Neural cell (in vitro differentiated cells): ENCODE measurements around the gene GNG12. TPM values are rescaled to one million over a fixed set of nuclear protein-coding genes. Genes with fewer than 3 reads are reported as not detected.

Experiments
- H2AFZ ChIP-seq: fragments of 200-600, 300-800 bp; sonication (generic), shearing (Covaris generic); 2 replicates; pipeline ENCODE4 v1.6.0; 2014; ENCODE audit warnings: low read depth, mild to moderate bottlenecking, antibody characterized with exemption, low read length, moderate library complexity
- H3F3A ChIP-seq: fragments of 200-600 bp; shearing (Covaris generic); 2 replicates; pipeline ENCODE4 v1.6.1; 2016; ENCODE audit warnings: mild to moderate bottlenecking, moderate library complexity, mixed read lengths, antibody characterized with exemption, low read length; ENCODE audit not compliant: insufficient read depth, poor library complexity, severe bottlenecking
- H3K27ac ChIP-seq: fragments of 200-600, 300-800 bp; sonication (generic), shearing (Covaris generic); 2 replicates; pipeline ENCODE4 v1.5.1; 2014; ENCODE audit warnings: mild to moderate bottlenecking, low read length, moderate library complexity
- H3K27me3 ChIP-seq: fragments of 300-800, 200-600 bp; sonication (generic), shearing (Covaris generic); 2 replicates; pipeline ENCODE4 v1.6.0; 2014; ENCODE audit warnings: mild to moderate bottlenecking, low read depth, low read length, moderate library complexity; ENCODE audit not compliant: insufficient read depth
- H3K36me3 ChIP-seq: fragments of 300-800, 200-600 bp; sonication (generic), shearing (Covaris generic); 2 replicates; pipeline ENCODE4 v1.5.1; 2014; ENCODE audit warnings: mild to moderate bottlenecking, antibody characterized with exemption, low read length, moderate library complexity; ENCODE audit not compliant: insufficient read depth
- H3K4me2 ChIP-seq: fragments of 300-800, 200-600 bp; sonication (generic), shearing (Covaris generic); 2 replicates; pipeline ENCODE4 v1.6.0; 2014; ENCODE audit warnings: mild to moderate bottlenecking, low read length
- H3K4me3 ChIP-seq: fragments of 300-800, 200-600 bp; sonication (generic), shearing (Covaris generic); 2 replicates; pipeline ENCODE4 v1.5.1; 2014; ENCODE audit warnings: mild to moderate bottlenecking, low read length, moderate library complexity
- H3K79me2 ChIP-seq: fragments of 200-600 bp; shearing (Covaris generic); replicated peaks from 2 replicates; pipeline ENCODE4 v1.6.0; 2014; ENCODE audit warnings: mild to moderate bottlenecking, low read length, moderate library complexity; ENCODE audit not compliant: insufficient read depth
- H3K9ac ChIP-seq: fragments of 300-800, 200-600 bp; sonication (generic), shearing (Covaris generic); 2 replicates; pipeline ENCODE4 v1.6.1; 2016; ENCODE audit warnings: mild to moderate bottlenecking, low read length, mixed read lengths
- H3K9me2 ChIP-seq: fragments of 200-600 bp; shearing (Covaris generic); 2 replicates; pipeline ENCODE4 v1.6.1; 2016; ENCODE audit warnings: mild to moderate bottlenecking, low read length, mixed read lengths; ENCODE audit not compliant: insufficient read depth
- H3K9me3 ChIP-seq: fragments of 200-600, 300-800 bp; sonication (generic), shearing (Covaris generic); 2 replicates; pipeline ENCODE4 v1.6.1; 2016; ENCODE audit warnings: mild to moderate bottlenecking, mixed run types, low read length, moderate library complexity, mixed read lengths
- H4K20me1 ChIP-seq: fragments of 200-600 bp; shearing (Covaris generic); 2 replicates; pipeline ENCODE4 v1.6.1; 2016; ENCODE audit warnings: mild to moderate bottlenecking, mixed run types; ENCODE audit not compliant: insufficient read depth
- EP300 ChIP-seq: fragments of 450-650 bp; conservative IDR thresholded peaks from 2 replicates; pipeline ENCODE4 v1.6.1; 2014; ENCODE audit warnings: antibody characterized with exemption, mild to moderate bottlenecking, moderate library complexity; ENCODE audit not compliant: poor library complexity, severe bottlenecking
- EZH2 ChIP-seq: fragments of 200-600, 300-800 bp; shearing (Covaris generic), sonication (generic); IDR thresholded peaks from 2 replicates; pipeline ENCODE4 v1.6.1; 2014; ENCODE audit warnings: antibody characterized with exemption, low read length, borderline replicate concordance, mild to moderate bottlenecking; ENCODE audit not compliant: insufficient read depth, poor library complexity, severe bottlenecking
- MXI1 ChIP-seq: fragments of 450-650 bp; conservative IDR thresholded peaks from 2 replicates; pipeline ENCODE4 v1.6.1; 2014; ENCODE audit warnings: antibody characterized with exemption, mild to moderate bottlenecking; ENCODE audit not compliant: poor library complexity, severe bottlenecking
- POLR2AphosphoS5 ChIP-seq: IDR thresholded peaks from 2 replicates; pipeline ENCODE4 v1.6.1; 2012
- RAD21 ChIP-seq: fragments of 450-650 bp; conservative IDR thresholded peaks from 2 replicates; pipeline ENCODE4 v1.6.1; 2014; ENCODE audit warnings: antibody characterized with exemption, mild to moderate bottlenecking, moderate library complexity
- SMC3 ChIP-seq: fragments of 450-650 bp; conservative IDR thresholded peaks from 2 replicates; pipeline ENCODE4 v1.6.1; 2014; ENCODE audit warnings: antibody characterized with exemption, mild to moderate bottlenecking, moderate library complexity; ENCODE audit not compliant: poor library complexity
- TAF1 ChIP-seq: IDR thresholded peaks from 2 replicates; pipeline ENCODE4 v1.6.1; 2012; ENCODE audit warnings: low read depth
- polyA plus RNA-seq: library from polyadenylated mRNA; depleted of rRNA; stranded (reverse); fragments of >200 nt; gene quantifications from 2 replicates; pipeline ENCODE4 v1.2.3, GENCODE V29; 2014
- TF ChIP-seq, protein P1 (sequence below): IDR thresholded peaks from 2 replicates; pipeline ENCODE4 v1.6.1; 2012; ENCODE audit warnings: borderline replicate concordance
- TF ChIP-seq, protein P2 (sequence below): fragments of 450-650 bp; IDR thresholded peaks from 2 replicates; pipeline ENCODE4 v1.5.1; 2014; ENCODE audit warnings: antibody characterized with exemption, mild to moderate bottlenecking, moderate library complexity; ENCODE audit not compliant: poor library complexity, severe bottlenecking

GNG12 gene
- polyA plus RNA-seq, 1 donor from 2014 or later = 0.35 TPM

DNA sequence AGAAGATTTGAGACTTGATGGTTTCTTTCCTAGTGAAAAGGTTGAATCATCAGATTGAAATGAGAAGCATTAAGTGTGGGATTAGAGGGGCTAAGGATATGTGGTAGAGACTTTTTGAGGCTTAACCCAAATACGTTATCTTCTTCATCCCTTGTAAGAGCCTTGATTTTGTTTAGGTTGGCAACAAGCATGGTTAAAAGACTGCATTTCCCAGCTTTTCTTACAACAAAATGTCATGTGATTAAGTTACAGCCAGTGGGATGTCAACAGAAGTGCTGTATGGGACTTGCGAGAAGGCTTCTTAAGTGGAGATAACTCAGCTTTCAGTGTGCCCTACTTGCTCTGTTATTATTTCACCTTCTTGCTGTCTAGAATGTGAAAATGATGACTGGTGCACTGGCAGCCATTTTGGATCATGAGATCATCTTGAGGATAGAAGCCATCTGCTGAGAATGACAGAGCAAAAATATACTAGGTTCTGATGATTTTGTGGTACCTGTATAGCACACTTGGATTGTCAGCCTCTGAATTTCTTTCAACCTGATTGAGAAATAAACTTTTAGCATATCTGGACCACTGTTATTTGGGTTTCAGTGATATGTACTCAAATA is 41.3 kb upstream of the GNG12 start:
- Histone ChIP-seq H4K20me1 (no peaks in the 10 kb centered on the region), H3K27ac (no peak overlapping the region), H3K9me2 (no peaks in the 10 kb centered on the region), H3K36me3 (no peaks in the 10 kb centered on the region), H3K27me3 (no peaks in the 10 kb centered on the region), H3K9ac (no peak overlapping the region), H3F3A (no peaks in the 10 kb centered on the region), H3K4me2 (no peak overlapping the region), H3K9me3 (no peaks in the 10 kb centered on the region), H3K4me3 (no peak overlapping the region), H2AFZ (no peak overlapping the region), H3K79me2 (no peaks in the 10 kb centered on the region)
- no peak for TF ChIP-seq RAD21
- no peak for TF ChIP-seq EZH2
- TF ChIP-seq EP300 = no peak
- TF ChIP-seq, protein P1, sequence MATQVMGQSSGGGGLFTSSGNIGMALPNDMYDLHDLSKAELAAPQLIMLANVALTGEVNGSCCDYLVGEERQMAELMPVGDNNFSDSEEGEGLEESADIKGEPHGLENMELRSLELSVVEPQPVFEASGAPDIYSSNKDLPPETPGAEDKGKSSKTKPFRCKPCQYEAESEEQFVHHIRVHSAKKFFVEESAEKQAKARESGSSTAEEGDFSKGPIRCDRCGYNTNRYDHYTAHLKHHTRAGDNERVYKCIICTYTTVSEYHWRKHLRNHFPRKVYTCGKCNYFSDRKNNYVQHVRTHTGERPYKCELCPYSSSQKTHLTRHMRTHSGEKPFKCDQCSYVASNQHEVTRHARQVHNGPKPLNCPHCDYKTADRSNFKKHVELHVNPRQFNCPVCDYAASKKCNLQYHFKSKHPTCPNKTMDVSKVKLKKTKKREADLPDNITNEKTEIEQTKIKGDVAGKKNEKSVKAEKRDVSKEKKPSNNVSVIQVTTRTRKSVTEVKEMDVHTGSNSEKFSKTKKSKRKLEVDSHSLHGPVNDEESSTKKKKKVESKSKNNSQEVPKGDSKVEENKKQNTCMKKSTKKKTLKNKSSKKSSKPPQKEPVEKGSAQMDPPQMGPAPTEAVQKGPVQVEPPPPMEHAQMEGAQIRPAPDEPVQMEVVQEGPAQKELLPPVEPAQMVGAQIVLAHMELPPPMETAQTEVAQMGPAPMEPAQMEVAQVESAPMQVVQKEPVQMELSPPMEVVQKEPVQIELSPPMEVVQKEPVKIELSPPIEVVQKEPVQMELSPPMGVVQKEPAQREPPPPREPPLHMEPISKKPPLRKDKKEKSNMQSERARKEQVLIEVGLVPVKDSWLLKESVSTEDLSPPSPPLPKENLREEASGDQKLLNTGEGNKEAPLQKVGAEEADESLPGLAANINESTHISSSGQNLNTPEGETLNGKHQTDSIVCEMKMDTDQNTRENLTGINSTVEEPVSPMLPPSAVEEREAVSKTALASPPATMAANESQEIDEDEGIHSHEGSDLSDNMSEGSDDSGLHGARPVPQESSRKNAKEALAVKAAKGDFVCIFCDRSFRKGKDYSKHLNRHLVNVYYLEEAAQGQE = no peak
- TF ChIP-seq MXI1 = no peak

DNA sequence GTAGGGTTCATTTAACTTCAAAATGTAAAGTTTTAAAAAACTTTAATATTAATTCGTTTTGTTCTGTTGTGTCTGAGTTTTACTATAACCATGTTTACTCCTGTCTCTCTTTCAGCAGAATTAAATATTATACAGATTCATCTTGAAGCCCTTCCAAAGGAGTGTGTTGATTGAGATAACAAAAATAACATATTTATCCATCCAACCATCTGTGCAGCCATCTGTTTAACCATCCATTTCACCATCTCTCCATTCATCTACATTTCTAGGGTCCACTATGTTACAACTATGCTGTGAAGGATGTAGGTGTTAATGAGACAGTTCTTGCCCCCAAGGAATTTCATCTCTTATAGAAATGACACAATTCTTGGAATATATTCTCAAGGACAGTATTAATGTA is 36.0 kb upstream of the GNG12 start:
- no peak overlapping the region for H3K4me2 ChIP-seq
- no peaks in the 10 kb centered on the region for H3K36me3 ChIP-seq
- TF ChIP-seq RAD21 = no peak
- TF ChIP-seq POLR2AphosphoS5 = no peak
- no peak for TF ChIP-seq TAF1
- no peak for TF ChIP-seq EZH2
- H3K79me2 ChIP-seq = no peaks in the 10 kb centered on the region
- H3F3A ChIP-seq = no peaks in the 10 kb centered on the region
- H3K9me2 ChIP-seq = no peaks in the 10 kb centered on the region
- H4K20me1 ChIP-seq = no peaks in the 10 kb centered on the region
- no peak overlapping the region for H3K27ac ChIP-seq
- H3K9me3 ChIP-seq = no peaks in the 10 kb centered on the region
- H3K27me3 ChIP-seq = no peaks in the 10 kb centered on the region
- H3K9ac ChIP-seq = no peak overlapping the region
- H2AFZ ChIP-seq = no peak overlapping the region
- no peak overlapping the region for H3K4me3 ChIP-seq

DNA sequence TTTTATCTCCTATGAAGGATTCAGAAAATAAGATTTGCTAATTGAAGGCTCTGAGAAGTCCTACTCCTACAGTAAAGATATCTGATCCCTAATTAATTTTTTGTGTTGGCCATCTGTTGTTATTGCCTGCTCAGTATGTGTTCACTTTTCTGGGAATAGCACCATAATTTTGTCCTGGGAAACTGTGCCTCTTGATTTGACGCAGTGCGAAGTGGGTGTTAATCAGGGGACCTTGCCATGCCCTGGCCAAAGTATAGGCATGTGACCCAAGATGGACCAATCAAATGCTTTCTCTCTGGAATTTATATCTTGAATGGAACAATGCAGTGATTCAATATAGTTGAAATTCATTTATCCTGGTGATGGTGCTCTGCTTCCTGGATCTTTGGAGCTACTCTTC is 30.4 kb upstream of the GNG12 start:
- H4K20me1 ChIP-seq = no peaks in the 10 kb centered on the region
- no peak overlapping the region for H3K4me2 ChIP-seq
- H3K79me2 ChIP-seq = no peaks in the 10 kb centered on the region
- H3K9ac ChIP-seq = no peak overlapping the region
- no peaks in the 10 kb centered on the region for H3F3A ChIP-seq
- TF ChIP-seq EP300 (no peak), POLR2AphosphoS5 (no peak), SMC3 (no peak), EZH2 (no peak), MXI1 (no peak), TAF1 (no peak), RAD21 (no peak)
- TF ChIP-seq, protein P1 = no peak
- TF ChIP-seq, protein P2, sequence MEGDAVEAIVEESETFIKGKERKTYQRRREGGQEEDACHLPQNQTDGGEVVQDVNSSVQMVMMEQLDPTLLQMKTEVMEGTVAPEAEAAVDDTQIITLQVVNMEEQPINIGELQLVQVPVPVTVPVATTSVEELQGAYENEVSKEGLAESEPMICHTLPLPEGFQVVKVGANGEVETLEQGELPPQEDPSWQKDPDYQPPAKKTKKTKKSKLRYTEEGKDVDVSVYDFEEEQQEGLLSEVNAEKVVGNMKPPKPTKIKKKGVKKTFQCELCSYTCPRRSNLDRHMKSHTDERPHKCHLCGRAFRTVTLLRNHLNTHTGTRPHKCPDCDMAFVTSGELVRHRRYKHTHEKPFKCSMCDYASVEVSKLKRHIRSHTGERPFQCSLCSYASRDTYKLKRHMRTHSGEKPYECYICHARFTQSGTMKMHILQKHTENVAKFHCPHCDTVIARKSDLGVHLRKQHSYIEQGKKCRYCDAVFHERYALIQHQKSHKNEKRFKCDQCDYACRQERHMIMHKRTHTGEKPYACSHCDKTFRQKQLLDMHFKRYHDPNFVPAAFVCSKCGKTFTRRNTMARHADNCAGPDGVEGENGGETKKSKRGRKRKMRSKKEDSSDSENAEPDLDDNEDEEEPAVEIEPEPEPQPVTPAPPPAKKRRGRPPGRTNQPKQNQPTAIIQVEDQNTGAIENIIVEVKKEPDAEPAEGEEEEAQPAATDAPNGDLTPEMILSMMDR = no peak
- no peaks in the 10 kb centered on the region for H3K27me3 ChIP-seq
- H3K9me2 ChIP-seq = no peaks in the 10 kb centered on the region
- no peaks in the 10 kb centered on the region for H3K36me3 ChIP-seq
- H3K27ac ChIP-seq = no peak overlapping the region
- no peak overlapping the region for H2AFZ ChIP-seq
- no peak overlapping the region for H3K4me3 ChIP-seq
- no peaks in the 10 kb centered on the region for H3K9me3 ChIP-seq
